ENCODE data around the gene PDILT. TPM values are rescaled to one million over a fixed set of nuclear protein-coding genes. Genes with fewer than 3 reads are reported as not detected.
"Not testable (repeated sequence)": the region's sequence is repeated elsewhere in the genome, so short reads cannot be mapped to it uniquely, and the experiment has no call there.

Gene PDILT
- total RNA-seq, 8 experiments from 2014 or later, result 0.15 TPM; not detected in 7

GRCh38 chr16:20313741-20314140 is 90.8 kb downstream of the PDILT start:
- Histone ChIP-seq H3K4me3 (no peak overlapping the region), H3K27ac (no peak overlapping the region), H3K4me1 (replicated peaks in 1 of 2) (no peaks in the 10 kb centered on the region)
- in situ Hi-C loops (cut with MboI; ENCODE audit: low pct_unique_long_range_greater_than_20kb in 2 of 9, low sequenced_read_pairs in 9 of 9, unreplicated experiment in 9 of 9), result no loop called here
- WGBS, 10 experiments, result 0 to 100% (median 70%) methylated on average over 1 to 2 of the region's 3 CpGs; no CpG with 5 or more reads in 2 of the 10 experiments
- ATAC-seq (replicated peaks in 6 of 8), result no peak

GRCh38 chr16:20312536-20313095 is 91.9 kb downstream of the PDILT start:
- H3K27ac ChIP-seq; H3K4me3 ChIP-seq; H3K4me1 ChIP-seq (replicated peaks in 1 of 2); ATAC-seq (replicated peaks in 6 of 8); in situ Hi-C loops (cut with MboI; ENCODE audit: low pct_unique_long_range_greater_than_20kb in 2 of 9, low sequenced_read_pairs in 9 of 9, unreplicated experiment in 9 of 9): not testable (repeated sequence)
- WGBS, 10 experiments, result 12 to 95% (median 77%) methylated on average over 2 to 5 of the region's 7 CpGs; no CpG with 5 or more reads in 1 of the 10 experiments

GRCh38 chr16:20311548-20311947 is 93.0 kb downstream of the PDILT start:
- ATAC-seq (replicated peaks in 6 of 8), result no peak
- in situ Hi-C loops (cut with MboI; ENCODE audit: low pct_unique_long_range_greater_than_20kb in 2 of 9, low sequenced_read_pairs in 9 of 9, unreplicated experiment in 9 of 9), result no loop called here
- Histone ChIP-seq H3K4me3 (no peak overlapping the region), H3K27ac (no peak overlapping the region), H3K4me1 (replicated peaks in 1 of 2) (no peaks in the 10 kb centered on the region)
- WGBS, 10 experiments, result 0 to 70% (median 67%) methylated on average over 1 to 2 of the region's 2 CpGs; no CpG with 5 or more reads in 5 of the 10 experiments

- in situ Hi-C loops (cut with MboI; ENCODE audit: low pct_unique_long_range_greater_than_20kb in 2 of 9, low sequenced_read_pairs in 9 of 9, unreplicated experiment in 9 of 9), result no loop called here
- WGBS, 10 experiments, result 0 to 90% (median 73%) methylated on average over 1 to 10 of the region's 11 CpGs; no CpG with 5 or more reads in 3 of the 10 experiments
- ATAC-seq (replicated peaks in 6 of 8), result no peak
- Histone ChIP-seq H3K4me3 (no peak overlapping the region), H3K27ac (no peak overlapping the region), H3K4me1 (replicated peaks in 1 of 2) (no peaks in the 10 kb centered on the region)
These were observed 93.8 kb downstream of the PDILT start for GRCh38 chr16:20310421-20311395.

- 12 to 100% (median 26%) methylated on average over 1 to 6 of the region's 6 CpGs; no CpG with 5 or more reads in 5 of the 10 experiments for WGBS, 10 experiments
- Histone ChIP-seq H3K27ac (no peak overlapping the region), H3K4me3 (no peak overlapping the region), H3K4me1 (replicated peaks in 1 of 2) (no peaks in the 10 kb centered on the region)
- in situ Hi-C loops (cut with MboI; ENCODE audit: low pct_unique_long_range_greater_than_20kb in 2 of 9, low sequenced_read_pairs in 9 of 9, unreplicated experiment in 9 of 9), result loop anchor here in 2 of 9 experiments (10.0 kb wide), 1 partner anchor 405 kb away; no protein-coding TSS in a partner anchor
- no peak for ATAC-seq (replicated peaks in 6 of 8)
These were observed 94.8 kb downstream of the PDILT start for GRCh38 chr16:20309786-20310185.

Other genes starting within 250 kb of the PDILT start
- gene GP2, start 77.2 kb downstream of the PDILT start, total RNA-seq, result under 1 TPM in 2 of 8 experiments, not detected in 6; 0.14 to 0.21 TPM
- gene UMOD, start 52.0 kb downstream of the PDILT start, total RNA-seq, result not detected
- gene ACSM5, start 4.8 kb upstream of the PDILT start, total RNA-seq, result 10 to 100 TPM in 1 of 8 experiments, not detected in 7; 10.7 TPM
- gene ACSM2A, start 46.8 kb upstream of the PDILT start, total RNA-seq, result under 1 TPM in 5 of 8 experiments, not detected in 3; 0.21 to 0.73 (median 0.36) TPM
- gene ACSM2B, start 171.6 kb upstream of the PDILT start, total RNA-seq, result 1 to 10 TPM in 1 of 8 experiments, under 1 TPM in 4, not detected in 3; 0.15 to 1.9 (median 0.73) TPM

All from motor neuron (in vitro differentiated cells).